CD14-positive monocyte (primary cell): Measurements from ENCODE around the gene POC1A. TPM values are rescaled to one million over a fixed set of nuclear protein-coding genes. Genes with fewer than 3 reads are reported as not detected.

Experiments used
- DNase-seq, 3 donors: peaks; one replicate each; pipeline ENCODE4 v3.0.0-alpha.2; 2011 to 2022
- H2AFZ ChIP-seq: 2 replicates; pipeline ENCODE4 v1.6.0; 2012; ENCODE audit warnings: mild to moderate bottlenecking, low read depth, low read length, inconsistent platforms; ENCODE audit not compliant: insufficient read depth, poor library complexity, severe bottlenecking
- H3K27ac ChIP-seq, 2 donors: 1 replicate in 1 of 2; 2 replicates in 1 of 2; pipeline ENCODE4 v1.5.1; 2012 to 2013; ENCODE audit warnings: low read length in 2 of 2, control low read depth in 1 of 2, inconsistent platforms in 1 of 2, low read depth in 1 of 2, mild to moderate bottlenecking in 1 of 2
- H3K27me3 ChIP-seq, 2 donors: one replicate each; pipeline versions ENCODE4 v1.6.0 to v1.6.1; 2011 to 2013; ENCODE audit warnings: low read length in 2 of 2; ENCODE audit not compliant: control insufficient read depth in 2 of 2, insufficient read depth in 2 of 2
- H3K36me3 ChIP-seq, 2 donors: replicated peaks in 1 of 2; 1 replicate in 1 of 2; 2 replicates in 1 of 2; pipeline versions ENCODE4 v1.5.1 to v1.6.1; 2012 to 2013; ENCODE audit warnings: low read length in 2 of 2, control low read depth in 1 of 2, inconsistent platforms in 1 of 2, mild to moderate bottlenecking in 1 of 2; ENCODE audit not compliant: insufficient read depth in 2 of 2, control insufficient read depth in 1 of 2
- H3K4me1 ChIP-seq, 2 donors: 1 replicate in 1 of 2; 2 replicates in 1 of 2; pipeline versions ENCODE4 v1.5.1 to v1.6.1; 2012 to 2013; ENCODE audit warnings: low read length in 2 of 2, control low read depth in 1 of 2, inconsistent platforms in 1 of 2, mild to moderate bottlenecking in 1 of 2, moderate library complexity in 1 of 2; ENCODE audit not compliant: insufficient read depth in 2 of 2, control insufficient read depth in 1 of 2
- H3K4me2 ChIP-seq: replicated peaks from 2 replicates; pipeline ENCODE3; 2012; ENCODE audit warnings: low read length, moderate library complexity, mild to moderate bottlenecking; ENCODE audit not compliant: poor library complexity, severe bottlenecking; ENCODE audit errors: extremely low read depth
- H3K4me3 ChIP-seq, 3 experiments: fragments of 200-600 bp in 1 of 3; sonication (generic) in 1 of 3; replicated peaks in 1 of 3; 1 replicate in 2 of 3; 2 replicates in 1 of 3; pipeline ENCODE4 v1.5.1; 2011 to 2013; ENCODE audit warnings: low read length in 3 of 3, mild to moderate bottlenecking in 3 of 3, control low read depth in 2 of 3, low read depth in 2 of 3, inconsistent platforms in 1 of 3, moderate library complexity in 1 of 3
- H3K79me2 ChIP-seq: 2 replicates; pipeline ENCODE4 v1.6.0; 2012; ENCODE audit warnings: mild to moderate bottlenecking, control low read depth, inconsistent platforms, low read length, moderate library complexity; ENCODE audit not compliant: insufficient read depth
- H3K9ac ChIP-seq: 2 replicates; pipeline ENCODE4 v1.6.0; 2017; ENCODE audit warnings: low read length, mild to moderate bottlenecking; ENCODE audit not compliant: insufficient read depth, poor library complexity, severe bottlenecking
- H3K9me3 ChIP-seq, 2 donors: replicated peaks in 1 of 2; 1 replicate in 1 of 2; 2 replicates in 1 of 2; pipeline versions ENCODE4 v1.5.1 to v1.6.1; 2012 to 2013; ENCODE audit warnings: low read length in 2 of 2, control low read depth in 1 of 2; ENCODE audit not compliant: control insufficient read depth in 1 of 2, insufficient read depth in 1 of 2
- H4K20me1 ChIP-seq: 2 replicates; pipeline ENCODE4 v1.6.0; 2012; ENCODE audit warnings: mild to moderate bottlenecking, low read length, control low read depth, moderate library complexity; ENCODE audit not compliant: insufficient read depth
- H3K27ac Mint-ChIP-seq, 7 donors: one replicate each; pipeline ENCODE4 v1.8.0; 2020; ENCODE audit warnings: mild to moderate bottlenecking in 7 of 7, mixed read lengths in 7 of 7, moderate library complexity in 6 of 7, inconsistent platforms in 2 of 7
- H3K27me3 Mint-ChIP-seq, 3 donors: one replicate each; pipeline ENCODE4 v1.8.0; 2021 to 2022; ENCODE audit warnings: low read depth in 3 of 3, mild to moderate bottlenecking in 3 of 3, mixed read lengths in 3 of 3, moderate library complexity in 3 of 3, inconsistent platforms in 1 of 3
- H3K36me3 Mint-ChIP-seq, 2 donors: one replicate each; pipeline ENCODE4 v1.8.0; 2020; ENCODE audit warnings: mixed read lengths in 2 of 2, inconsistent platforms in 1 of 2, mild to moderate bottlenecking in 1 of 2
- H3K4me1 Mint-ChIP-seq: one replicate; pipeline ENCODE4 v1.8.0; 2020; ENCODE audit warnings: mild to moderate bottlenecking, mixed read lengths
- H3K4me3 Mint-ChIP-seq, 2 donors: one replicate each; pipeline ENCODE4 v1.8.0; 2020; ENCODE audit warnings: mild to moderate bottlenecking in 2 of 2, mixed read lengths in 2 of 2, moderate library complexity in 1 of 2
- H3K9me3 Mint-ChIP-seq, 7 donors: one replicate each; pipeline ENCODE4 v1.8.0; 2020 to 2022; ENCODE audit warnings: mixed read lengths in 7 of 7, mild to moderate bottlenecking in 6 of 7, moderate library complexity in 6 of 7, inconsistent platforms in 2 of 7
- CTCF ChIP-seq: fragments of 200-600 bp; IDR thresholded peaks from one replicate; pipeline ENCODE4 v1.8.0; 2022; ENCODE audit warnings: antibody characterized with exemption, mild to moderate bottlenecking
- WGBS: methylation state at CpG from one replicate; pipeline ENCODE4 v1.1.5; 2013; ENCODE audit warnings: missing lambda C conversion rate; ENCODE audit not compliant: insufficient coverage; 5-methylcytosine and 5-hydroxymethylcytosine counted together
- intact Hi-C, 2 donors: fragments of 100-400 bp; cut with micrococcal nuclease; formaldehyde crosslinking; loops; one replicate each; pipeline versions ENCODE4 v1.15.0 to v1.15.1; 2023
- polyA plus RNA-seq, 3 donors: library from polyadenylated mRNA; depleted of rRNA in 1 of 3; unstranded in 2 of 3; stranded (reverse) in 1 of 3; fragments of 300-500 nt in 2 of 3; fragments of >200 nt in 1 of 3; fragmentation: Illumina TruSeq in 2 of 3; gene quantifications; 1 replicate in 2 of 3; 2 replicates in 1 of 3; pipeline ENCODE4 v1.2.3, GENCODE V29; 2012 to 2021

The POC1A gene
- polyA plus RNA-seq, 3 donors, result 1.2 to 2.0 (median 1.5) TPM

GRCh38 chr3:52073490-52073889 lies 80.7 kb downstream of the POC1A start:
- TF ChIP-seq CTCF, result no peak

GRCh38 chr3:52072471-52072870 lies 81.8 kb downstream of the POC1A start:
- Histone ChIP-seq H4K20me1 (no peaks in the 10 kb centered on the region), H3K4me2 (no peak overlapping the region), H3K4me3 (no peak overlapping the region), H3K9ac (no peak overlapping the region), H3K79me2 (no peaks in the 10 kb centered on the region), H3K27me3 (no peaks in the 10 kb centered on the region), H2AFZ (no peak overlapping the region), H3K4me1 (peaks cover 23 to 30% of the 10 kb centered on the region in 2 donors), H3K27ac (no peak overlapping the region), H3K9me3 (no peaks in the 10 kb centered on the region), H3K36me3 (peaks cover 2 to 23% of the 10 kb centered on the region in 2 donors)
- no peak for TF ChIP-seq CTCF
- intact Hi-C loops, result no loop called here
- Mint-ChIP-seq H3K36me3 (peaks cover 20 to 31% of the 10 kb centered on the region in 2 donors), H3K27me3 (peaks cover under 1 to 4% (median 3%) of the 10 kb centered on the region in 3 donors), H3K4me3 (no peak overlapping the region), H3K4me1 (peaks cover 32% of the 10 kb centered on the region), H3K27ac (no peak overlapping the region), H3K9me3 (peaks cover 0 to 2% (median 0%) of the 10 kb centered on the region in 7 donors)
- no peak for DNase-seq
- WGBS, result 98% methylated on average over 5 of the region's 8 CpGs

More at GRCh38 chr3:52073490-52073889, 80.7 kb downstream of the POC1A start:
- Histone ChIP-seq H3K4me1 (peaks cover 28 to 30% of the 10 kb centered on the region in 2 donors), H3K4me2 (no peak overlapping the region), H3K9me3 (no peaks in the 10 kb centered on the region), H4K20me1 (no peaks in the 10 kb centered on the region), H2AFZ (no peak overlapping the region), H3K4me3 (no peak overlapping the region), H3K27ac (no peak overlapping the region), H3K79me2 (no peaks in the 10 kb centered on the region), H3K9ac (no peak overlapping the region), H3K36me3 (peaks cover 2 to 23% of the 10 kb centered on the region in 2 donors), H3K27me3 (no peaks in the 10 kb centered on the region)
- Mint-ChIP-seq H3K9me3 (peaks cover 0 to 2% (median 0%) of the 10 kb centered on the region in 7 donors), H3K36me3 (peaks cover 20 to 31% of the 10 kb centered on the region in 2 donors), H3K27me3 (peaks cover 0 to 4% (median 3%) of the 10 kb centered on the region in 3 donors), H3K4me3 (no peak overlapping the region), H3K27ac (no peak overlapping the region), H3K4me1 (peaks cover 37% of the 10 kb centered on the region)
- 100% methylated on average over 1 of the region's 7 CpGs for WGBS
- DNase-seq, result no peak
- intact Hi-C loops, result no loop called here
